Lower lobe of right lung (tissue), 2 donors: ENCODE measurements around the gene ZNF747. TPM values are rescaled to one million over a fixed set of nuclear protein-coding genes. Genes with fewer than 3 reads are reported as not detected.

Source experiments
- ATAC-seq, 2 donors: fragments of 200-7000 bp; cut with Tn5 transposase; one replicate each; pipeline ENCODE4 v1.9.1; 2020 to 2022; ENCODE audit warnings: mild to moderate bottlenecking in 2 of 2, moderate library complexity in 2 of 2
- DNase-seq: peaks from one replicate; pipeline ENCODE4 v3.0.0-alpha.2; 2020
- H3K27ac ChIP-seq: fragments of 200-600 bp; one replicate; pipeline ENCODE4 v1.8.0; 2022
- H3K27me3 ChIP-seq: fragments of 200-600 bp; one replicate; pipeline ENCODE4 v1.8.0; 2022; ENCODE audit warnings: low read depth
- H3K36me3 ChIP-seq: fragments of 200-600 bp; one replicate; pipeline ENCODE4 v1.8.0; 2022; ENCODE audit warnings: mild to moderate bottlenecking
- H3K4me1 ChIP-seq: fragments of 200-600 bp; one replicate; pipeline ENCODE4 v1.8.0; 2022
- H3K4me3 ChIP-seq: fragments of 200-600 bp; one replicate; pipeline ENCODE4 v1.8.0; 2022; ENCODE audit warnings: mild to moderate bottlenecking
- H3K9me3 ChIP-seq: fragments of 200-600 bp; one replicate; pipeline ENCODE4 v1.8.0; 2022
- CTCF ChIP-seq: fragments of 200-600 bp; IDR thresholded peaks from one replicate; pipeline ENCODE4 v1.8.0; 2022; ENCODE audit warnings: antibody characterized with exemption, mild to moderate bottlenecking
- intact Hi-C: fragments of 100-400 bp; cut with DNase I; formaldehyde crosslinking; loops from one replicate; pipeline ENCODE4 v1.11.0; 2022
- total RNA-seq: library from RNA; stranded (reverse); fragmentation: NEBNext Ultra II Directional; extraction: Animal tissue kit (Norgen Biotek cat#: 25700); gene quantifications from one replicate; pipeline ENCODE4 v1.2.1, GENCODE V29; 2021
- donor health status: DM: no; HTN: yes; CAD: no; lungs with severe emphysema.

The ZNF747 gene
- total RNA-seq, 1 donor from 2014 or later: 9.3 TPM

- ATAC-seq: no peak
Measured at GRCh38 chr16:30567160-30567990, 32.7 kb upstream of the ZNF747 start.

GRCh38 chr16:30566531-30566930 lies 31.9 kb upstream of the ZNF747 start:
- Histone ChIP-seq H3K4me3 (no peak overlapping the region), H3K27ac (no peak overlapping the region), H3K9me3 (no peaks in the 10 kb centered on the region), H3K4me1 (peaks cover 22% of the 10 kb centered on the region), H3K27me3 (no peaks in the 10 kb centered on the region), H3K36me3 (no peaks in the 10 kb centered on the region)
- DNase-seq (no peak), ATAC-seq (no peak)
- no peak for TF ChIP-seq CTCF
- intact Hi-C loops: no loop called here

More at GRCh38 chr16:30567160-30567990, 32.7 kb upstream of the ZNF747 start:
- Histone ChIP-seq H3K36me3 (no peaks in the 10 kb centered on the region), H3K9me3 (no peaks in the 10 kb centered on the region), H3K4me1 (peaks cover 22% of the 10 kb centered on the region), H3K27ac (no peak overlapping the region), H3K27me3 (no peaks in the 10 kb centered on the region), H3K4me3 (no peak overlapping the region)
- no peak for DNase-seq
- intact Hi-C loops: no loop called here
- TF ChIP-seq CTCF: no peak

GRCh38 chr16:30565984-30566383 lies 31.3 kb upstream of the ZNF747 start:
- Histone ChIP-seq H3K4me3 (no peak overlapping the region), H3K27ac (no peak overlapping the region), H3K27me3 (no peaks in the 10 kb centered on the region), H3K4me1 (peaks cover 27% of the 10 kb centered on the region), H3K36me3 (no peaks in the 10 kb centered on the region), H3K9me3 (no peaks in the 10 kb centered on the region)
- TF ChIP-seq CTCF: no peak
- intact Hi-C loops: no loop called here
- ATAC-seq (no peak), DNase-seq (no peak)

GRCh38 chr16:30565526-30565925 lies 30.9 kb upstream of the ZNF747 start:
- DNase-seq (no peak), ATAC-seq (no peak)
- H3K9me3 ChIP-seq: no peaks in the 10 kb centered on the region
- no peak overlapping the region for H3K27ac ChIP-seq
- H3K4me3 ChIP-seq: no peak overlapping the region
- intact Hi-C loops: no loop called here
- no peaks in the 10 kb centered on the region for H3K36me3 ChIP-seq
- no peaks in the 10 kb centered on the region for H3K27me3 ChIP-seq
- TF ChIP-seq CTCF: no peak
- peaks cover 25% of the 10 kb centered on the region for H3K4me1 ChIP-seq

- peak overlapping the region; percentile 85 for H3K27ac ChIP-seq
- H3K9me3 ChIP-seq: no peaks in the 10 kb centered on the region
- H3K36me3 ChIP-seq: no peaks in the 10 kb centered on the region
- TF ChIP-seq CTCF: no peak
- H3K4me1 ChIP-seq: peaks cover 19% of the 10 kb centered on the region
- peak overlapping the region; percentile 59 for H3K4me3 ChIP-seq
- DNase-seq (no peak), ATAC-seq (no peak)
- H3K27me3 ChIP-seq: no peaks in the 10 kb centered on the region
- intact Hi-C loops: no loop called here
Measured at GRCh38 chr16:30562021-30562420, 27.4 kb upstream of the ZNF747 start.
